Keratinocyte (primary cell): ENCODE results near the gene TTC4.

Source experiments
- CTCF ChIP-seq, 3 experiments: IDR thresholded peaks in 1 of 3; conservative IDR thresholded peaks in 1 of 3; optimal IDR thresholded peaks in 1 of 3; 2 replicates in 2 of 3; 3 replicates in 1 of 3; pipeline versions ENCODE3 to v1.5.1; 2011; ENCODE audit warnings: low read length in 3 of 3, mild to moderate bottlenecking in 3 of 3, moderate library complexity in 2 of 3, control low read depth in 1 of 3, inconsistent platforms in 1 of 3; ENCODE audit not compliant: insufficient read depth in 2 of 3; ENCODE audit errors: extremely low read depth in 1 of 3
- EZH2 ChIP-seq: IDR thresholded peaks from one replicate; pipeline ENCODE4 v1.6.1; 2012; ENCODE audit warnings: inconsistent platforms, mild to moderate bottlenecking, low read length, moderate library complexity

- TF ChIP-seq CTCF (optimal IDR thresholded peaks at IDR 0.05 in 1 of 3, IDR thresholded peaks at IDR 0.05 in 1 of 3, conservative IDR thresholded peaks at IDR 0.05 in 1 of 3; ENCODE audit: extremely low read depth in 1 of 3, insufficient read depth in 2 of 3, low read length in 3 of 3) = no peak
- no peak for TF ChIP-seq EZH2
Measured at GRCh38 chr1:54757833-54758232, 42.2 kb downstream of the TTC4 start.
